ENCODE data around the gene CREB3. TPM values are rescaled to one million over a fixed set of nuclear protein-coding genes. Genes with fewer than 3 reads are reported as not detected.

Gene CREB3
- total RNA-seq, 1 experiment from 2014 or later, result 58.7 TPM

GRCh38 chr9:35776018-35776417, 43.6 kb downstream of the CREB3 start:
- BruUV-seq (replicated peaks), result no TSS peak
- no peaks in the 10 kb centered on the region for H3K9me3 Mint-ChIP-seq (ENCODE audit: unreplicated experiment)
- intact Hi-C loops (cut with micrococcal nuclease), result no loop called here
- H3K4me1 Mint-ChIP-seq (ENCODE audit: insufficient read depth, unreplicated experiment), result no peaks in the 10 kb centered on the region
- ChIA-PET CTCF (interaction anchor here (0.6 to 2.1 kb wide), 8 partner anchors 13 to 948 kb away, joined by 3 to 15 read pairs (median 4); partner anchors contain the start of gene PIGO), POLR2A (interaction anchor here (0.9 to 1.2 kb wide), 2 partner anchors 44 to 114 kb away, joined by 3 to 4 read pairs; partner anchors contain the start of genes CREB3 and TLN1)
- no peak overlapping the region for H3K27ac Mint-ChIP-seq (ENCODE audit: low read depth, unreplicated experiment)
- H3K4me3 Mint-ChIP-seq (ENCODE audit: unreplicated experiment), result no peak overlapping the region
- peaks cover 10% of the 10 kb centered on the region for H3K36me3 Mint-ChIP-seq (ENCODE audit: insufficient read depth, unreplicated experiment)
- no peaks in the 10 kb centered on the region for H3K27me3 Mint-ChIP-seq (ENCODE audit: insufficient read depth, unreplicated experiment)
- TF ChIP-seq CTCF (IDR thresholded peaks at IDR 0.05; ENCODE audit: unreplicated experiment), result no peak
- DNase-seq (ENCODE audit: unreplicated experiment), result no peak

GRCh38 chr9:35778496-35778895, 46.0 kb downstream of the CREB3 start:
- TF ChIP-seq CTCF (IDR thresholded peaks at IDR 0.05; ENCODE audit: unreplicated experiment), result no peak
- Mint-ChIP-seq H3K4me1 (ENCODE audit: insufficient read depth, unreplicated experiment) (no peaks in the 10 kb centered on the region), H3K4me3 (ENCODE audit: unreplicated experiment) (no peak overlapping the region), H3K27me3 (ENCODE audit: insufficient read depth, unreplicated experiment) (no peaks in the 10 kb centered on the region), H3K36me3 (ENCODE audit: insufficient read depth, unreplicated experiment) (peaks cover 13% of the 10 kb centered on the region), H3K9me3 (ENCODE audit: unreplicated experiment) (no peaks in the 10 kb centered on the region), H3K27ac (ENCODE audit: low read depth, unreplicated experiment) (no peak overlapping the region)
- CTCF ChIA-PET, result interaction anchor here (1.1 to 3.3 kb wide), 5 partner anchors 10 to 177 kb away, joined by 3 to 20 read pairs (median 5); no protein-coding TSS in a partner anchor
- POLR2A ChIA-PET, result interaction anchor here (0.7 to 1.7 kb wide), 3 partner anchors 9 to 17 kb away, joined by 3 to 5 read pairs (median 5); no protein-coding TSS in a partner anchor
- no peak for DNase-seq (ENCODE audit: unreplicated experiment)
- intact Hi-C loops (cut with micrococcal nuclease), result no loop called here
- BruUV-seq (replicated peaks), result no TSS peak

- H3K4me3 Mint-ChIP-seq (ENCODE audit: unreplicated experiment), result no peak overlapping the region
- DNase-seq (ENCODE audit: unreplicated experiment), result no peak
- TF ChIP-seq CTCF (IDR thresholded peaks at IDR 0.05; ENCODE audit: unreplicated experiment), result no peak
- CTCF ChIA-PET, result interaction anchor here (0.8 to 1.4 kb wide), 3 partner anchors 8 to 44 kb away, joined by 3 to 9 read pairs (median 3); no protein-coding TSS in a partner anchor
- no peaks in the 10 kb centered on the region for H3K27me3 Mint-ChIP-seq (ENCODE audit: insufficient read depth, unreplicated experiment)
- no peaks in the 10 kb centered on the region for H3K9me3 Mint-ChIP-seq (ENCODE audit: unreplicated experiment)
- POLR2A ChIA-PET, result no interaction called here
- H3K4me1 Mint-ChIP-seq (ENCODE audit: insufficient read depth, unreplicated experiment), result no peaks in the 10 kb centered on the region
- no peak overlapping the region for H3K27ac Mint-ChIP-seq (ENCODE audit: low read depth, unreplicated experiment)
- intact Hi-C loops (cut with micrococcal nuclease), result loop anchor here (5.0 kb wide), 1 partner anchor 34 kb away; the partner anchor contains the start of genes GBA2 and RGP1
- H3K36me3 Mint-ChIP-seq (ENCODE audit: insufficient read depth, unreplicated experiment), result peaks cover 22% of the 10 kb centered on the region
- no TSS peak for BruUV-seq (replicated peaks)
Observed at GRCh38 chr9:35781066-35781465, 48.6 kb downstream of the CREB3 start.

- TF ChIP-seq CTCF (IDR thresholded peaks at IDR 0.05; ENCODE audit: unreplicated experiment), result no peak
- peaks cover 24% of the 10 kb centered on the region for H3K36me3 Mint-ChIP-seq (ENCODE audit: insufficient read depth, unreplicated experiment)
- intact Hi-C loops (cut with micrococcal nuclease), result loop anchor here (5.0 kb wide), 1 partner anchor 36 kb away; the partner anchor contains the start of genes GBA2 and RGP1
- no peaks in the 10 kb centered on the region for H3K9me3 Mint-ChIP-seq (ENCODE audit: unreplicated experiment)
- H3K4me1 Mint-ChIP-seq (ENCODE audit: insufficient read depth, unreplicated experiment), result no peaks in the 10 kb centered on the region
- POLR2A ChIA-PET, result interaction anchor here (0.6 kb wide), 2 partner anchors 31 to 134 kb away, joined by 3 to 4 read pairs; no protein-coding TSS in a partner anchor
- BruUV-seq (replicated peaks), result no TSS peak
- H3K4me3 Mint-ChIP-seq (ENCODE audit: unreplicated experiment), result no peak overlapping the region
- H3K27ac Mint-ChIP-seq (ENCODE audit: low read depth, unreplicated experiment), result no peak overlapping the region
- H3K27me3 Mint-ChIP-seq (ENCODE audit: insufficient read depth, unreplicated experiment), result no peaks in the 10 kb centered on the region
- CTCF ChIA-PET, result interaction anchor here (1.0 kb wide), 1 partner anchor 42 kb away, joined by 3 read pairs; no protein-coding TSS in a partner anchor
- DNase-seq (ENCODE audit: unreplicated experiment), result no peak
Observed at GRCh38 chr9:35783418-35783817, 51.0 kb downstream of the CREB3 start.

Small RNA genes lying within 50 kb of the gene (microRNA-seq; reads per million reads assigned to microRNA genes)
- gene MIR6852 (0.40 reads per million), gene MIR6853 (not detected)

Other genes starting within 250 kb of the CREB3 start
- 27.8 and 30.5 TPM in 2 replicates for gene RUSC2, start 242.6 kb upstream of the CREB3 start, total RNA-seq (2022)
- gene TESK1, start 127.4 kb upstream of the CREB3 start, total RNA-seq (2022), result 32.1 and 41.9 TPM in 2 replicates
- 1.6 and 1.8 TPM in 2 replicates for gene CD72, start 114.3 kb upstream of the CREB3 start, total RNA-seq (2022)
- not detected in 2 replicates for gene SIT1, start 81.7 kb upstream of the CREB3 start, total RNA-seq (2022)
- gene RMRP, start 74.6 kb upstream of the CREB3 start, total RNA-seq (2022), result 13,245 and 17,503 TPM in 2 replicates
- 10.6 and 12.5 TPM in 2 replicates for gene CCDC107, start 74.4 kb upstream of the CREB3 start, total RNA-seq (2022)
- gene ARHGEF39, start 67.5 kb upstream of the CREB3 start, total RNA-seq (2022), result 2.9 and 5.1 TPM in 2 replicates
- gene CA9, start 58.7 kb upstream of the CREB3 start, total RNA-seq (2022), result not detected in 2 replicates
- 161 and 207 TPM in 2 replicates for gene TPM2, start 42.7 kb upstream of the CREB3 start, total RNA-seq (2022)
- 224 and 256 TPM in 2 replicates for gene TLN1, start 471 bp upstream of the CREB3 start, total RNA-seq (2022)
- gene GBA2, start 16.6 kb downstream of the CREB3 start, total RNA-seq (2022), result 51.3 and 55.2 TPM in 2 replicates
- gene RGP1, start 16.6 kb downstream of the CREB3 start, total RNA-seq (2022), result 33.8 and 35.8 TPM in 2 replicates
- gene MSMP, start 21.6 kb downstream of the CREB3 start, total RNA-seq (2022), result not detected in 2 replicates
- 5.7 and 10.0 TPM in 2 replicates for gene NPR2, start 58.9 kb downstream of the CREB3 start, total RNA-seq (2022)
- 0.37 and 1.1 TPM in 2 replicates for gene SPAG8, start 79.6 kb downstream of the CREB3 start, total RNA-seq (2022)
- gene HINT2, start 82.4 kb downstream of the CREB3 start, total RNA-seq (2022), result 45.4 and 48.2 TPM in 2 replicates
- not detected in 2 replicates for gene FAM221B, start 96.1 kb downstream of the CREB3 start, total RNA-seq (2022)
- gene TMEM8B, start 96.6 kb downstream of the CREB3 start, total RNA-seq (2022), result 4.6 and 7.0 TPM in 2 replicates
- not detected in 2 replicates for gene OR13J1, start 137.7 kb downstream of the CREB3 start, total RNA-seq (2022)
- gene HRCT1, start 173.5 kb downstream of the CREB3 start, total RNA-seq (2022), result 4.4 and 6.0 TPM in 2 replicates
- 0.27 and 0.72 TPM in 2 replicates for gene SPAAR, start 176.8 kb downstream of the CREB3 start, total RNA-seq (2022)
- not detected in 2 replicates for gene OR2S2, start 225.5 kb downstream of the CREB3 start, total RNA-seq (2022)

Data from MCF 10A (cell line).